DMS79 treated with DMSO at 0.1 percent for 48 hours (cell line): Measurements from ENCODE around the gene WDFY3.

Experiments
- DNase-seq: peaks from one replicate; lab custom pipeline; 2025; lab: John Stamatoyannopoulos, UW

WDFY3 gene

GRCh38 chr4:84966382-84967242 is at the start of gene WDFY3:
Gene WDFY3, minus strand, starts transcription at chr4:84966690. Its CDS starts 106,099 bp downstream, at chr4:84860591.
- DNase-seq: peak; percentile 86

- DNase-seq: no peak
Observed at GRCh38 chr4:85005865-85006377, 39.4 kb upstream of the WDFY3 start.

- no peak for DNase-seq
Observed at GRCh38 chr4:85000343-85000742, 33.9 kb upstream of the WDFY3 start.

- no peak for DNase-seq
Observed at GRCh38 chr4:84995386-84995785, 28.9 kb upstream of the WDFY3 start.

GRCh38 chr4:84994280-84994679 is 27.8 kb upstream of the WDFY3 start:
- no peak for DNase-seq

GRCh38 chr4:84985952-84986351 is 19.5 kb upstream of the WDFY3 start:
- no peak for DNase-seq

- no peak for DNase-seq
Observed at GRCh38 chr4:84977396-84977795, 10.9 kb upstream of the WDFY3 start.

GRCh38 chr4:84973856-84974255 is 7.4 kb upstream of the WDFY3 start:
- no peak for DNase-seq

- peak; percentile 57 for DNase-seq
Observed at GRCh38 chr4:84971319-84971932, 4.9 kb upstream of the WDFY3 start.

- DNase-seq: peak; percentile 46
Observed at GRCh38 chr4:84968925-84969324, 2.4 kb upstream of the WDFY3 start.

- peak; percentile 50 for DNase-seq
Observed at GRCh38 chr4:84967243-84967690, 777 bp upstream of the WDFY3 start.

- DNase-seq: peak; percentile 56
Observed at GRCh38 chr4:84965553-84966381, 723 bp downstream of the WDFY3 start.

- peak; percentile 56 for DNase-seq
Observed at GRCh38 chr4:84964995-84965552, 1.4 kb downstream of the WDFY3 start.

- DNase-seq: no peak
Observed at GRCh38 chr4:84962102-84962501, 4.4 kb downstream of the WDFY3 start.

GRCh38 chr4:84958434-84958833 is 8.1 kb downstream of the WDFY3 start:
- no peak for DNase-seq

GRCh38 chr4:84957514-84958420 is 8.7 kb downstream of the WDFY3 start:
- DNase-seq: no peak

- peak; percentile 18 for DNase-seq
Observed at GRCh38 chr4:84956014-84956413, 10.5 kb downstream of the WDFY3 start.

- no peak for DNase-seq
Observed at GRCh38 chr4:84954982-84955567, 11.4 kb downstream of the WDFY3 start.

GRCh38 chr4:84952776-84953175 is 13.7 kb downstream of the WDFY3 start:
- no peak for DNase-seq

GRCh38 chr4:84952004-84952403 is 14.5 kb downstream of the WDFY3 start:
- no peak for DNase-seq
